ENCODE data around the gene IQUB. TPM values are rescaled to one million over a fixed set of nuclear protein-coding genes. Genes with fewer than 3 reads are reported as not detected.

IQUB gene
- total and polyA plus RNA-seq, 9 donors, result 0.35 to 11.3 (median 0.93) TPM

DNA sequence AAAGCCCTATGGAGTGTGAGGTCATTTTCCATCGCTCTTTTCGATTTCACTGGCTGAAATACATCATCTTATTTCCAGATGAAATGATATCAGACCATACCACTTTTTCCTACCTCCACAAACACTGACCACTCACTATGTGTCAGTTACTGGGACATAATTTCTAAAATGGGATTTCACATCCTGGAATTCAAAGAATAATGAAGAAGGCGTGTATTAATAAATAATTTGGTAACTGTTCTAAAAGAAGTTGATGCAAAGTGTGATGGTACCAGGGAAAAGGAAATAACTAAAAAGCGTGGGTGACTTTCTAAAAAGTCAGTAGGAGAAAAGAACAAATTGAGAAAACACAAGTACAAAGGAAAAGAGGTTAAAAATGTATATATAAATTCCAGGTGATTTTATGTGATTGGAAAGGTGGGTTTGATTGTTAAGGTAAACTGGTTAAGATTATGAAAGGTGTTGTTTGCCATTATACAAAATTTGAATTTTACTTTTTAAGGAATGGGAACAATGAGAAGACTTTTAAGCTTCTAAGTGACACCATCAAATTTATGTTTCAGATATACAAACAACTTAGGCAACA lies 24.0 kb upstream of the IQUB start:
- intact Hi-C loops (cut with DNase I), result no loop called here
- WGBS, 3 donors, result 25 to 31% (median 29%) methylated on average over 4 of the region's 4 CpGs
- no peak for DNase-seq

GRCh38 chr7:123557398-123558288 lies 23.2 kb upstream of the IQUB start, which contains the start of gene NDUFA5:
Gene NDUFA5, minus strand, starts transcription at chr7:123557818. Its CDS starts 23 bp downstream, at chr7:123557795.
- H3K36me3 ChIP-seq, result no peaks in the 10 kb centered on the region
- H3K27me3 ChIP-seq, result no peaks in the 10 kb centered on the region
- WGBS, 3 donors, result 0 to 1% (median 0%) methylated on average over 40 of the region's 40 CpGs
- H3K4me1 ChIP-seq (ENCODE audit: insufficient read depth), result peaks cover 7% of the 10 kb centered on the region
- peak; percentile 96 to 99 (median 98) for DNase-seq
- TF ChIP-seq EP300 (IDR thresholded peaks at IDR 0.05) (no peak), CTCF (IDR thresholded peaks at IDR 0.05) (peak in 1 of 3 donors; percentile 20), POLR2A (IDR thresholded peaks at IDR 0.05) (peak; percentile 65)
- H3K9me3 ChIP-seq, result no peaks in the 10 kb centered on the region
- intact Hi-C loops (cut with DNase I), result no loop called here
- peak within 1 kb of the TSS; percentile 98 for H3K4me3 ChIP-seq
- H3K27ac ChIP-seq, result peak within 1 kb of the TSS; percentile 54 to 78

More for the DNA sequence above, 24.0 kb upstream of the IQUB start:
- Histone ChIP-seq H3K4me3 (peak overlapping the region; percentile 98), H3K36me3 (no peaks in the 10 kb centered on the region), H3K4me1 (ENCODE audit: insufficient read depth) (peaks cover 5% of the 10 kb centered on the region), H3K9me3 (no peaks in the 10 kb centered on the region), H3K27ac (peak overlapping the region; percentile 42 to 78), H3K27me3 (no peaks in the 10 kb centered on the region)
- TF ChIP-seq CTCF (IDR thresholded peaks at IDR 0.05) (no peak), POLR2A (IDR thresholded peaks at IDR 0.05) (no peak), EP300 (IDR thresholded peaks at IDR 0.05) (no peak)

- Histone ChIP-seq H3K9me3 (no peaks in the 10 kb centered on the region), H3K4me3 (peak overlapping the region; percentile 98), H3K27ac (peak overlapping the region in 1 of 2 donors; percentile 78), H3K36me3 (no peaks in the 10 kb centered on the region), H3K4me1 (ENCODE audit: insufficient read depth) (peaks cover 7% of the 10 kb centered on the region), H3K27me3 (no peaks in the 10 kb centered on the region)
- intact Hi-C loops (cut with DNase I), result no loop called here
- WGBS, 3 donors, result 1 to 2% (median 1%) methylated on average over 12 of the region's 12 CpGs
- no peak for DNase-seq
- TF ChIP-seq EP300 (IDR thresholded peaks at IDR 0.05) (no peak), CTCF (IDR thresholded peaks at IDR 0.05) (no peak), POLR2A (IDR thresholded peaks at IDR 0.05) (no peak)
These were observed 22.6 kb upstream of the IQUB start for GRCh38 chr7:123557016-123557397.

- Histone ChIP-seq H3K9me3 (no peaks in the 10 kb centered on the region), H3K36me3 (no peaks in the 10 kb centered on the region), H3K27ac (no peak overlapping the region), H3K4me1 (ENCODE audit: insufficient read depth) (peaks cover 7% of the 10 kb centered on the region), H3K4me3 (no peak overlapping the region), H3K27me3 (no peaks in the 10 kb centered on the region)
- DNase-seq, result no peak
- TF ChIP-seq CTCF (IDR thresholded peaks at IDR 0.05), result no peak
- TF ChIP-seq POLR2A (IDR thresholded peaks at IDR 0.05), result no peak
- TF ChIP-seq EP300 (IDR thresholded peaks at IDR 0.05), result no peak
- intact Hi-C loops (cut with DNase I), result no loop called here
These were observed 21.1 kb upstream of the IQUB start for GRCh38 chr7:123555484-123555883.

Measured in ovary (tissue), 9 donors.